Glutamatergic neuron (in vitro differentiated cells): ENCODE results near the gene ANO7. TPM values are rescaled to one million over a fixed set of nuclear protein-coding genes. Genes with fewer than 3 reads are reported as not detected.

ENCODE experiments used
- DNase-seq: peaks from one replicate; pipeline ENCODE4 v3.0.0; 2022
- H3K27ac Mint-ChIP-seq: one replicate; pipeline ENCODE4 v1.8.0; 2020; ENCODE audit warnings: mild to moderate bottlenecking, mixed read lengths, inconsistent platforms; ENCODE audit not compliant: unreplicated experiment
- H3K27me3 Mint-ChIP-seq: one replicate; pipeline ENCODE4 v1.8.0; 2020; ENCODE audit warnings: mild to moderate bottlenecking, moderate library complexity, mixed read lengths, inconsistent platforms; ENCODE audit not compliant: unreplicated experiment
- H3K36me3 Mint-ChIP-seq: one replicate; pipeline ENCODE4 v1.8.0; 2020; ENCODE audit warnings: mild to moderate bottlenecking, mixed read lengths, inconsistent platforms; ENCODE audit not compliant: unreplicated experiment
- H3K4me1 Mint-ChIP-seq: one replicate; pipeline ENCODE4 v1.8.0; 2020; ENCODE audit warnings: mild to moderate bottlenecking, low read depth, mixed read lengths, inconsistent platforms; ENCODE audit not compliant: unreplicated experiment
- H3K4me3 Mint-ChIP-seq: one replicate; pipeline ENCODE4 v1.8.0; 2020; ENCODE audit warnings: mild to moderate bottlenecking, mixed read lengths, inconsistent platforms; ENCODE audit not compliant: unreplicated experiment
- H3K9me3 Mint-ChIP-seq: one replicate; pipeline ENCODE4 v1.8.0; 2020; ENCODE audit warnings: mild to moderate bottlenecking, moderate library complexity, mixed read lengths, inconsistent platforms; ENCODE audit not compliant: unreplicated experiment
- total RNA-seq: library from RNA; stranded (reverse); fragmentation: NEBNext Ultra II Directional; extraction: Animal tissue kit (Norgen Biotek cat#: 25700); gene quantifications from one replicate; pipeline ENCODE4 v1.2.1, GENCODE V29; 2021; ENCODE audit not compliant: unreplicated experiment
- TF ChIP-seq, protein P1 (sequence below): fragments of 200-600 bp; sonication (generic); IDR thresholded peaks from one replicate; pipeline ENCODE4 v1.5.0; 2021; ENCODE audit not compliant: partially characterized antibody, unreplicated experiment

ANO7 gene
- total RNA-seq, 1 donor from 2014 or later = 2.6 TPM

- TF ChIP-seq, protein P1, sequence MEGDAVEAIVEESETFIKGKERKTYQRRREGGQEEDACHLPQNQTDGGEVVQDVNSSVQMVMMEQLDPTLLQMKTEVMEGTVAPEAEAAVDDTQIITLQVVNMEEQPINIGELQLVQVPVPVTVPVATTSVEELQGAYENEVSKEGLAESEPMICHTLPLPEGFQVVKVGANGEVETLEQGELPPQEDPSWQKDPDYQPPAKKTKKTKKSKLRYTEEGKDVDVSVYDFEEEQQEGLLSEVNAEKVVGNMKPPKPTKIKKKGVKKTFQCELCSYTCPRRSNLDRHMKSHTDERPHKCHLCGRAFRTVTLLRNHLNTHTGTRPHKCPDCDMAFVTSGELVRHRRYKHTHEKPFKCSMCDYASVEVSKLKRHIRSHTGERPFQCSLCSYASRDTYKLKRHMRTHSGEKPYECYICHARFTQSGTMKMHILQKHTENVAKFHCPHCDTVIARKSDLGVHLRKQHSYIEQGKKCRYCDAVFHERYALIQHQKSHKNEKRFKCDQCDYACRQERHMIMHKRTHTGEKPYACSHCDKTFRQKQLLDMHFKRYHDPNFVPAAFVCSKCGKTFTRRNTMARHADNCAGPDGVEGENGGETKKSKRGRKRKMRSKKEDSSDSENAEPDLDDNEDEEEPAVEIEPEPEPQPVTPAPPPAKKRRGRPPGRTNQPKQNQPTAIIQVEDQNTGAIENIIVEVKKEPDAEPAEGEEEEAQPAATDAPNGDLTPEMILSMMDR = no peak
- Mint-ChIP-seq H3K4me1 (no peaks in the 10 kb centered on the region), H3K36me3 (peaks cover 4% of the 10 kb centered on the region), H3K4me3 (no peak overlapping the region), H3K27ac (no peak overlapping the region), H3K27me3 (peaks cover 5% of the 10 kb centered on the region), H3K9me3 (peaks cover 2% of the 10 kb centered on the region)
- DNase-seq = no peak
Measured at GRCh38 chr2:241211276-241211675, 22.8 kb downstream of the ANO7 start.

DNA sequence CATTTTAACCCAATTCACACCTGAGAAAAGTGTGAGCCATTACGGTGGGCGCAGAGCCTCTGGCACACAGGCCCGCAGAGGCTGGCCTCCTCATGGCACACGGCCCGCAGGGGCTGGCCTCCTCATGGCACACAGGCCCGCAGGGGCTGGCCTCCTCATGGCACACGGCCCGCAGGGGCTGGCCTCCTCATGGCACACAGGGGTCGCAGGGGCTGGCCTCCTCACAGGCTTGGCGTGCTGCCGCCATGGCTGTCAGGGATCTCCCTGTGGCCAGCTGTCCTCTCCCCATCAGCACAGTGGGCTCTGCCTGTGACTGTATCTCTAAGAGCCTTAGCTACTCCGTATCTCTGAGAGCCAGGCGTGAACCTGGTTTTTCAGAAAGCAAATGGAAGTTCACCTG is 24.6 kb downstream of the ANO7 start:
- DNase-seq = no peak
- Mint-ChIP-seq H3K9me3 (peaks cover 2% of the 10 kb centered on the region), H3K27me3 (peaks cover 7% of the 10 kb centered on the region), H3K27ac (no peak overlapping the region), H3K4me1 (no peaks in the 10 kb centered on the region), H3K36me3 (peaks cover 4% of the 10 kb centered on the region), H3K4me3 (no peak overlapping the region)
- TF ChIP-seq, protein P1 = no peak

- H3K9me3 Mint-ChIP-seq = no peaks in the 10 kb centered on the region
- no peaks in the 10 kb centered on the region for H3K36me3 Mint-ChIP-seq
- peaks cover 5% of the 10 kb centered on the region for H3K27me3 Mint-ChIP-seq
- no peak for DNase-seq
- TF ChIP-seq, protein P1 = no peak
- no peaks in the 10 kb centered on the region for H3K4me1 Mint-ChIP-seq
- no peak overlapping the region for H3K4me3 Mint-ChIP-seq
- H3K27ac Mint-ChIP-seq = no peak overlapping the region
Measured at GRCh38 chr2:241213567-241213966, 25.1 kb downstream of the ANO7 start.

DNA sequence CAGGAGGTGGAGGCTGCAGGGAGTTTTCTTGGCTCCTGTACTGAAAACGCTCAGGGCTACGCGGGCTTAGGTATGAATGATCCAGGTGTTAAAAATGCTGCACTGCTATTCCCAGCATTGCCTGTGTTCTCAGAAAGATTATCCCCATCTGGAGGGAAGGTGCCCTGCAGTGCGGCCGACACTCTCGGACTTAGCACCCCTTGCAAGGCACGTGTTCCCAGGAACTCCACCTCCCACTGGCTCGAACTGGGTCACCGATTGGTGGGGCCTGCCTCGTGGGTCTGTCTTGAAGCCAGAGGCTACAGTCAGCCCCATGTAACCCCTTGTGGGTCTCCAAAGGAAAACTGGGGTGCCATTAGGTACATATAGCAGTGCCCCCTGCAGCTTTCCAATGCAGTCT is 25.7 kb downstream of the ANO7 start:
- Mint-ChIP-seq H3K9me3 (no peaks in the 10 kb centered on the region), H3K4me3 (no peak overlapping the region), H3K27ac (no peak overlapping the region), H3K36me3 (no peaks in the 10 kb centered on the region), H3K4me1 (peaks cover 1% of the 10 kb centered on the region), H3K27me3 (peaks cover 3% of the 10 kb centered on the region)
- TF ChIP-seq, protein P1 = no peak
- DNase-seq = no peak

GRCh38 chr2:241214766-241215165 is 26.3 kb downstream of the ANO7 start:
- Mint-ChIP-seq H3K4me1 (peaks cover 2% of the 10 kb centered on the region), H3K27ac (no peak overlapping the region), H3K27me3 (peaks cover 3% of the 10 kb centered on the region), H3K4me3 (no peak overlapping the region), H3K9me3 (no peaks in the 10 kb centered on the region), H3K36me3 (no peaks in the 10 kb centered on the region)
- TF ChIP-seq, protein P1 = no peak
- DNase-seq = no peak
